Psoas muscle (tissue), 8 donors: Measurements from ENCODE around the gene SLC41A2. TPM values are rescaled to one million over a fixed set of nuclear protein-coding genes. Genes with fewer than 3 reads are reported as not detected.

Experiments
- ATAC-seq, 4 donors: fragments of 200-7000 bp; cut with Tn5 transposase; one replicate each; pipeline ENCODE4 v1.9.1; 2020; ENCODE audit warnings: moderate library complexity in 3 of 4, mild to moderate bottlenecking in 2 of 4
- DNase-seq, 2 donors: peaks; one replicate each; pipeline ENCODE4 v3.0.0-alpha.2; 2020
- H3K27ac ChIP-seq: fragments of 200-600 bp; one replicate; pipeline ENCODE4 v1.8.0; 2022
- H3K27me3 ChIP-seq, 3 donors: fragments of 200-600 bp in 1 of 3; one replicate each; pipeline versions ENCODE4 v1.6.1 to v1.8.0; 2013 to 2022; ENCODE audit warnings: low read length in 2 of 3, mild to moderate bottlenecking in 2 of 3, moderate library complexity in 1 of 3; ENCODE audit not compliant: insufficient read depth in 3 of 3
- H3K36me3 ChIP-seq, 2 donors: fragments of 200-600 bp in 1 of 2; one replicate each; pipeline versions ENCODE4 v1.6.1 to v1.8.0; 2013 to 2022; ENCODE audit warnings: low read depth in 1 of 2, mild to moderate bottlenecking in 1 of 2, moderate library complexity in 1 of 2; ENCODE audit not compliant: insufficient read depth in 1 of 2
- H3K4me1 ChIP-seq: fragments of 200-600 bp; one replicate; pipeline ENCODE4 v1.8.0; 2022
- H3K4me3 ChIP-seq: fragments of 200-600 bp; one replicate; pipeline ENCODE4 v1.8.0; 2022; ENCODE audit warnings: mild to moderate bottlenecking
- H3K9me3 ChIP-seq: fragments of 200-600 bp; one replicate; pipeline ENCODE4 v1.8.0; 2022
- WGBS, 3 donors: extraction: QIAGEN DNeasy Blood & Tissue Kit; methylation state at CpG; one replicate each; pipeline versions ENCODE4 v1.1.6 to v1.1.7; 2013; 5-methylcytosine and 5-hydroxymethylcytosine counted together
- intact Hi-C, 2 donors: fragments of 100-400 bp; cut with DNase I; formaldehyde crosslinking; loops; one replicate each; pipeline versions ENCODE4 v1.11.0 to v1.14.2; 2022
- polyA plus RNA-seq, 3 donors: library from polyadenylated mRNA; stranded (reverse); fragments of 200-250 nt; gene quantifications; one replicate each; pipeline ENCODE4 v1.2.3, GENCODE V29; 2013
- total RNA-seq, 4 donors: library from RNA; stranded (reverse); fragmentation: NEBNext Ultra II Directional in 2 of 4; extraction: Animal tissue kit (Norgen Biotek cat#: 25700) in 2 of 4; gene quantifications; one replicate each; pipeline versions ENCODE4 v1.2.1 to v1.2.4, GENCODE V29; 2021 to 2023
- TF ChIP-seq, protein P1 (sequence below): fragments of 200-600 bp; IDR thresholded peaks from one replicate; pipeline ENCODE4 v1.8.0; 2022; ENCODE audit warnings: antibody characterized with exemption
- donor health status: healthy with polysubstance abuse.
- donor health status: DM: no; HTN: no; CAD: no; lungs with moderate emphysema.
- donor health status: Bipolar disorder and iron deficiency.
- donor health status: healthy.
- donor health status: DM: yes; HTN: yes; CAD: no.
- donor health status: DM: no; HTN: no; CAD: no.
- donor health status: DM: no; HTN: no; CAD: no.
- donor health status: DM: yes; HTN: yes; CAD: no.

The SLC41A2 gene
- total and polyA plus RNA-seq, 7 donors, result 0.17 to 2.3 (median 0.62) TPM

DNA sequence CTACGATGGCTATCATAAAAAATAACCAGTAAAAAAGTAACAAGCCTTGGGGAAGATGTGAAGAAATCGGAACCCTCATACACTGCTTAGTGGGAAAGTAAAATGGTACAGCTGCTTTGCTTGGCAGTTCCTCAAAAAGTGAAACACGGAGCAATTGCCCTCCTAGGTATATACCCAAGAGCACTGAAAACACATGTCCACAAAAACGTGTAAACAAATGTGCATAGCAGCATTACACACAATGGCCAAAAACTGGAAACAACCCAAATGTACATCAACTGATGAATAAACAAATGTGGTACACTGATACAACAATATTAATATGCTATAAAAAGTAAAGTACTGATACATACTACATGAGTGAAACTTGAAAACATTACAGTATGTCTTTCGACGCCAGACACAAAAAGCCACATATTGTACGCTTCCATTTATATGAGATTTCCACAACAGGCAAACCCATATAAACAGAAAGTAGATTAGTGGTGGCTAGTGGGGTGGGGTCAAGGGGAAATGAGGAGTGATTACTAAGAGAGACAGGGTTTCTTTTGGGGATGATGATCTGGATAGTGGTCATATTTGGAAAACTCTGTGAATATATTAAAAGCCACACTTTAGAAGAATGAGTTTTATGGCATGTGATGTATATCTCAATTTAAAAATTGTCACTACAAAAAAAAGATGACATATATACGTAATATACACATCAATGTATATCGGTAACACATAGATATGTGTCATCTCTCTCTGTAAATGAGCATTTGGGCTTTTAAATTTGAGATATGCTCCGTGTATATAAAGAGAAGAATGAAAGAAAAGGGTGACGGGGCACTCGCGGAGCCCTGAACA is 996 bp downstream of the SLC41A2 start:
- TF ChIP-seq, protein P1, sequence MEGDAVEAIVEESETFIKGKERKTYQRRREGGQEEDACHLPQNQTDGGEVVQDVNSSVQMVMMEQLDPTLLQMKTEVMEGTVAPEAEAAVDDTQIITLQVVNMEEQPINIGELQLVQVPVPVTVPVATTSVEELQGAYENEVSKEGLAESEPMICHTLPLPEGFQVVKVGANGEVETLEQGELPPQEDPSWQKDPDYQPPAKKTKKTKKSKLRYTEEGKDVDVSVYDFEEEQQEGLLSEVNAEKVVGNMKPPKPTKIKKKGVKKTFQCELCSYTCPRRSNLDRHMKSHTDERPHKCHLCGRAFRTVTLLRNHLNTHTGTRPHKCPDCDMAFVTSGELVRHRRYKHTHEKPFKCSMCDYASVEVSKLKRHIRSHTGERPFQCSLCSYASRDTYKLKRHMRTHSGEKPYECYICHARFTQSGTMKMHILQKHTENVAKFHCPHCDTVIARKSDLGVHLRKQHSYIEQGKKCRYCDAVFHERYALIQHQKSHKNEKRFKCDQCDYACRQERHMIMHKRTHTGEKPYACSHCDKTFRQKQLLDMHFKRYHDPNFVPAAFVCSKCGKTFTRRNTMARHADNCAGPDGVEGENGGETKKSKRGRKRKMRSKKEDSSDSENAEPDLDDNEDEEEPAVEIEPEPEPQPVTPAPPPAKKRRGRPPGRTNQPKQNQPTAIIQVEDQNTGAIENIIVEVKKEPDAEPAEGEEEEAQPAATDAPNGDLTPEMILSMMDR, result no peak
- Histone ChIP-seq H3K9me3 (no peaks in the 10 kb centered on the region), H3K27me3 (peaks cover 0 to 28% (median 2%) of the 10 kb centered on the region in 3 donors), H3K27ac (no peak overlapping the region), H3K4me3 (peak overlapping the region; percentile 75), H3K36me3 (no peaks in the 10 kb centered on the region), H3K4me1 (peaks cover 7% of the 10 kb centered on the region)
- intact Hi-C loops, result no loop called here
- DNase-seq, result no peak
- 26 to 37% (median 32%) methylated on average over 13 of the region's 13 CpGs for WGBS, 3 donors
- ATAC-seq, result no peak

DNA sequence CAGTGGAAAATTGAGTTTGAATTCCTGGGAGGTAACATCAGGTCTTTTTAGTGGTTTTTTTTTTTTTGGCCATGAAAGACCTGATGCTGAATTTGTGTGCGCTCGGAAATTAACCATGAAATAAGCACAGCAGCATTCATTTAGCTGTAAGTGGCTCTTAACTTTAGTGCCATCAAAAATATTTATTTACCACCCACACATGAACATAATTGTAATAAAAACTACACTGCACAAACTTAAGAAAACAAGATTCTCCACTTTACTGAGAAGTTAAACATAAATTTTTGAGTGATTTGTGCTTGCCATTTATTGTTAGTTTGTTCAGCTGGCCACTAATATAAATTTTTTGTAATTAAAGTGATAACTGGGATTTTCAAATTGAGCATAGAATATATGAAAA is 2.4 kb downstream of the SLC41A2 start:
- 68 to 84% (median 81%) methylated on average over 2 of the region's 2 CpGs for WGBS, 3 donors
- no peak overlapping the region for H3K27ac ChIP-seq
- H3K36me3 ChIP-seq, result no peaks in the 10 kb centered on the region
- peaks cover 0 to 23% (median 2%) of the 10 kb centered on the region in 3 donors for H3K27me3 ChIP-seq
- DNase-seq, result no peak
- no peak overlapping the region for H3K4me3 ChIP-seq
- no peak for ATAC-seq
- H3K4me1 ChIP-seq, result peaks cover 7% of the 10 kb centered on the region
- intact Hi-C loops, result no loop called here
- TF ChIP-seq, protein P1, result no peak
- H3K9me3 ChIP-seq, result no peaks in the 10 kb centered on the region

DNA sequence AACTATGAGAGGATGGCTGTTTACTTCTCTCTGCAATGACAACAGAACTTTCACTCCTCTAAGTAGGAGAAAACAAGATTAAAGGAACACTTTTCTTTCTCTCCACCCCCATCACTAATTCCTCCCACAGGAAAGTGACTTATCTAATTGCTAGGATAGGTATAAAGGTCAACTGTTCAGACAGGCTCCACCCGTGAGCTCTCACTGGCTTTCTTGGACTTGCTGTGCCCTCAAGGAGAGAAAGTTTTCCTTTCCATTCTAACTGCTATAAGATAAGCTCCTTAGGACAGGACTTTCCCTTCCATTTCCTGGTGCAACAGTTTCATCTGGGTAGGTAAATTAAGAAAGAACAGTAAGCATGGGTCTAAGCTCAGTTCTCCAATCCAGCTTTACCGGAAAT is 4.8 kb downstream of the SLC41A2 start:
- intact Hi-C loops, result no loop called here
- peaks cover 0 to 3% (median 0%) of the 10 kb centered on the region in 3 donors for H3K27me3 ChIP-seq
- DNase-seq, result no peak
- H3K36me3 ChIP-seq, result no peaks in the 10 kb centered on the region
- no peaks in the 10 kb centered on the region for H3K9me3 ChIP-seq
- H3K4me3 ChIP-seq, result no peak overlapping the region
- no peaks in the 10 kb centered on the region for H3K4me1 ChIP-seq
- H3K27ac ChIP-seq, result no peak overlapping the region
- 78 to 85% (median 83%) methylated on average over 2 of the region's 2 CpGs for WGBS, 3 donors
- TF ChIP-seq, protein P1, result no peak
- no peak for ATAC-seq

DNA sequence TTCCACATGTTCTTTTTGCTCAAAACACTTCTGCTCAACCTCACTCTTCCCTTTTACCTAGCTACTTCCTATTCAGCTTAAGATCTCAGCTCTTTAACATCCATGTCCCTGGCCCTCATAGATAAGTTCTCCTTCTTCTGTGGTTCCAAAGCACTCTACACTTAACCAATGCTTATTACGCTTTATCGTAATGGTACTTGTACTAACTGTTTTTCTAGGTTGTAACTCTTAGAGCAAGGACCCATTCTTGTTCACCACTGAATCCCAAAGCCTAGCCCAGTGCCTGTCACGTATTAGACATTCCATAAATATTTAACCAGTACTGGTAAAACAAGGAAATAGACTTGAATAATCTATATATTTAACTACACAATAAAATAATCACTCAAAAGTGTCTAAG is 5.3 kb downstream of the SLC41A2 start:
- 88 to 93% (median 90%) methylated on average over 3 of the region's 3 CpGs for WGBS, 3 donors
- H3K9me3 ChIP-seq, result no peaks in the 10 kb centered on the region
- DNase-seq (no peak), ATAC-seq (no peak)
- TF ChIP-seq, protein P1, result no peak
- peaks cover 0 to 2% (median 0%) of the 10 kb centered on the region in 3 donors for H3K27me3 ChIP-seq
- H3K4me3 ChIP-seq, result no peak overlapping the region
- no peaks in the 10 kb centered on the region for H3K4me1 ChIP-seq
- H3K27ac ChIP-seq, result no peak overlapping the region
- H3K36me3 ChIP-seq, result no peaks in the 10 kb centered on the region
- intact Hi-C loops, result no loop called here
